ENCODE results near the gene OSBPL2.

Gene OSBPL2

GRCh38 chr20:62287759-62288534 is 49.6 kb downstream of the OSBPL2 start:
- DNase-seq: no peak

GRCh38 chr20:62288535-62289105 is 50.3 kb downstream of the OSBPL2 start:
- DNase-seq: no peak

- DNase-seq: no peak
These were observed 50.8 kb downstream of the OSBPL2 start for GRCh38 chr20:62289131-62289530.

GRCh38 chr20:62289898-62290297 is 51.6 kb downstream of the OSBPL2 start:
- no peak for DNase-seq

GRCh38 chr20:62291251-62292066 is 53.1 kb downstream of the OSBPL2 start:
- DNase-seq: no peak

GRCh38 chr20:62292108-62292507 is 53.8 kb downstream of the OSBPL2 start:
- DNase-seq: peak; percentile 24 to 35

GRCh38 chr20:62293111-62293784 is 54.9 kb downstream of the OSBPL2 start:
- DNase-seq: no peak

- DNase-seq: no peak
These were observed 55.6 kb downstream of the OSBPL2 start for GRCh38 chr20:62293946-62294345.

- DNase-seq: no peak
These were observed 56.2 kb downstream of the OSBPL2 start for GRCh38 chr20:62294516-62294915.

- no peak for DNase-seq
These were observed 58.6 kb downstream of the OSBPL2 start for GRCh38 chr20:62296724-62297448.

- no peak for DNase-seq
These were observed 59.3 kb downstream of the OSBPL2 start for GRCh38 chr20:62297449-62298227.

GRCh38 chr20:62298577-62299249 is 60.4 kb downstream of the OSBPL2 start:
- DNase-seq: no peak

GRCh38 chr20:62299666-62300236 is 61.4 kb downstream of the OSBPL2 start:
- no peak for DNase-seq

- DNase-seq: no peak
These were observed 62.0 kb downstream of the OSBPL2 start for GRCh38 chr20:62300319-62300718.

- DNase-seq: no peak
These were observed 62.9 kb downstream of the OSBPL2 start for GRCh38 chr20:62301111-62301668.

GRCh38 chr20:62301773-62302340 is 63.5 kb downstream of the OSBPL2 start:
- peak; percentile 89 to 90 for DNase-seq

GRCh38 chr20:62302341-62303061 is 64.2 kb downstream of the OSBPL2 start, which contains the start of gene ADRM1:
Gene ADRM1, plus strand, starts transcription at chr20:62302997. Its CDS starts 572 bp downstream, at chr20:62303569.
- peak; percentile 96 to 97 for DNase-seq

- DNase-seq: no peak
These were observed 64.7 kb downstream of the OSBPL2 start for GRCh38 chr20:62303062-62303339.
